DOHH2 (cell line): Measurements from ENCODE around the gene TTC33.

ENCODE experiments used
- H3F3A ChIP-seq: fragments of 200-600 bp; sonication (generic), shearing (Covaris generic); 2 replicates; pipeline ENCODE4 v1.6.0; 2016; ENCODE audit warnings: antibody characterized with exemption, mild to moderate bottlenecking; ENCODE audit not compliant: control insufficient read depth, insufficient read depth
- H3K27ac ChIP-seq: fragments of 200-600 bp; sonication (generic); 2 replicates; pipeline ENCODE4 v1.5.1; 2014; ENCODE audit warnings: low read depth, mild to moderate bottlenecking, low read length, moderate library complexity
- H3K27me3 ChIP-seq: fragments of 200-600 bp; sonication (generic); 2 replicates; pipeline ENCODE4 v1.6.1; 2014; ENCODE audit warnings: mild to moderate bottlenecking, low read length, mixed read lengths; ENCODE audit not compliant: control insufficient read depth
- H3K36me3 ChIP-seq: fragments of 200-600 bp; sonication (generic); 2 replicates; pipeline ENCODE4 v1.6.1; 2014; ENCODE audit warnings: mild to moderate bottlenecking, low read length, moderate library complexity, mixed read lengths; ENCODE audit not compliant: control insufficient read depth
- H3K4me1 ChIP-seq: fragments of 200-600 bp; sonication (generic); 2 replicates; pipeline ENCODE4 v1.6.1; 2014; ENCODE audit warnings: mild to moderate bottlenecking, low read length, mixed read lengths; ENCODE audit not compliant: control insufficient read depth
- H3K4me2 ChIP-seq: fragments of 200-600 bp; sonication (generic); 2 replicates; pipeline ENCODE4 v1.6.0; 2014; ENCODE audit warnings: mild to moderate bottlenecking, low read length, moderate library complexity
- H3K4me3 ChIP-seq: fragments of 200-600 bp; sonication (generic); 2 replicates; pipeline ENCODE4 v1.5.1; 2014; ENCODE audit warnings: mild to moderate bottlenecking, low read length, mixed read lengths
- H3K79me2 ChIP-seq: fragments of 200-600 bp; sonication (generic); 2 replicates; pipeline ENCODE4 v1.6.1; 2014; ENCODE audit warnings: mild to moderate bottlenecking, low read length, mixed read lengths; ENCODE audit not compliant: control insufficient read depth
- H3K9me2 ChIP-seq: fragments of 200-600 bp; sonication (generic); replicated peaks from 2 replicates; pipeline ENCODE4 v1.6.1; 2014; ENCODE audit warnings: mild to moderate bottlenecking, low read length, mixed read lengths; ENCODE audit not compliant: control insufficient read depth
- H3K9me3 ChIP-seq: fragments of 200-600 bp; sonication (generic); 2 replicates; pipeline ENCODE4 v1.6.1; 2014; ENCODE audit warnings: antibody characterized with exemption, low read length, mixed read lengths; ENCODE audit not compliant: control insufficient read depth, insufficient read depth
- H4K20me1 ChIP-seq: fragments of 200-600 bp; sonication (generic); 2 replicates; pipeline ENCODE4 v1.6.0; 2014; ENCODE audit warnings: low read depth, mild to moderate bottlenecking, antibody characterized with exemption, low read length, moderate library complexity; ENCODE audit not compliant: control insufficient read depth, insufficient read depth
- CTCF ChIP-seq: fragments of 200-600 bp; sonication (generic); IDR thresholded peaks from one replicate; pipeline ENCODE4 v1.5.1; 2014; ENCODE audit warnings: antibody characterized with exemption, mild to moderate bottlenecking, low read depth, low read length; ENCODE audit not compliant: poor library complexity, severe bottlenecking
- EZH2phosphoT487 ChIP-seq: fragments of 200-600 bp; sonication (generic); IDR thresholded peaks from 2 replicates; pipeline ENCODE4 v1.6.1; 2017; ENCODE audit warnings: borderline replicate concordance, mild to moderate bottlenecking, antibody characterized with exemption, low read length, moderate library complexity, mixed read lengths

Gene TTC33

GRCh38 chr5:40735609-40736008 is 20.2 kb downstream of the TTC33 start:
- H3K27ac ChIP-seq, result no peak overlapping the region
- H3K9me2 ChIP-seq, result no peaks in the 10 kb centered on the region
- no peaks in the 10 kb centered on the region for H3K9me3 ChIP-seq
- H4K20me1 ChIP-seq, result no peaks in the 10 kb centered on the region
- no peaks in the 10 kb centered on the region; the same call in 1 of the 2 replicates for H3K79me2 ChIP-seq
- no peaks in the 10 kb centered on the region for H3K27me3 ChIP-seq
- no peak for TF ChIP-seq EZH2phosphoT487
- TF ChIP-seq CTCF, result no peak
- H3F3A ChIP-seq, result peaks cover 4% of the 10 kb centered on the region; the same call in 1 of the 2 replicates
- H3K36me3 ChIP-seq, result 0 out of 2 replicates have a peak, but pooled peaks cover 4% of the 10 kb centered on the region
- H3K4me1 ChIP-seq, result no peaks in the 10 kb centered on the region
- no peak overlapping the region for H3K4me3 ChIP-seq
- no peak overlapping the region for H3K4me2 ChIP-seq

- H3K27ac ChIP-seq, result no peak overlapping the region
- H3K9me3 ChIP-seq, result no peaks in the 10 kb centered on the region
- no peaks in the 10 kb centered on the region for H3K4me1 ChIP-seq
- H3K27me3 ChIP-seq, result no peaks in the 10 kb centered on the region
- no peaks in the 10 kb centered on the region; the same call in 1 of the 2 replicates for H3K79me2 ChIP-seq
- TF ChIP-seq CTCF, result no peak
- no peak for TF ChIP-seq EZH2phosphoT487
- H3F3A ChIP-seq, result peaks cover 4% of the 10 kb centered on the region; the same call in 1 of the 2 replicates
- no peak overlapping the region for H3K4me3 ChIP-seq
- H3K4me2 ChIP-seq, result no peak overlapping the region
- no peaks in the 10 kb centered on the region for H4K20me1 ChIP-seq
- H3K36me3 ChIP-seq, result 0 out of 2 replicates have a peak, but pooled peaks cover 2% of the 10 kb centered on the region
- no peaks in the 10 kb centered on the region for H3K9me2 ChIP-seq
Observed at GRCh38 chr5:40734986-40735385, 20.8 kb downstream of the TTC33 start.

- H3K36me3 ChIP-seq, result 0 out of 2 replicates have a peak, but pooled peaks cover 2% of the 10 kb centered on the region
- no peaks in the 10 kb centered on the region for H3K27me3 ChIP-seq
- no peak overlapping the region for H3K27ac ChIP-seq
- H3K4me3 ChIP-seq, result no peak overlapping the region
- peaks cover 4% of the 10 kb centered on the region; the same call in 1 of the 2 replicates for H3F3A ChIP-seq
- no peaks in the 10 kb centered on the region for H3K9me2 ChIP-seq
- H3K4me2 ChIP-seq, result no peak overlapping the region
- no peaks in the 10 kb centered on the region for H3K4me1 ChIP-seq
- no peaks in the 10 kb centered on the region for H4K20me1 ChIP-seq
- H3K79me2 ChIP-seq, result no peaks in the 10 kb centered on the region; the same call in 1 of the 2 replicates
- TF ChIP-seq CTCF (no peak), EZH2phosphoT487 (no peak)
- no peaks in the 10 kb centered on the region for H3K9me3 ChIP-seq
Observed at GRCh38 chr5:40733879-40734563, 21.7 kb downstream of the TTC33 start.
